ENCODE results near the gene DSCAML1.

Gene DSCAML1

GRCh38 chr11:117640041-117640440 is 157.0 kb downstream of the DSCAML1 start:
- no peak overlapping the region for H3K4me3 ChIP-seq (ENCODE audit: low read depth, low read length)
- no peak for TF ChIP-seq CTCF (IDR thresholded peaks at IDR 0.05; ENCODE audit: low read depth, low read length)
- H3K36me3 ChIP-seq, result no peaks in the 10 kb centered on the region
- no peaks in the 10 kb centered on the region for H3K9me3 ChIP-seq (ENCODE audit: severe bottlenecking)
- no peaks in the 10 kb centered on the region for H3K27me3 ChIP-seq (ENCODE audit: insufficient read depth, low read depth, severe bottlenecking)
- no peak overlapping the region for H3K27ac ChIP-seq
- DNase-seq, result no peak

- H3K4me3 ChIP-seq (ENCODE audit: low read depth, low read length), result no peak overlapping the region
- no peaks in the 10 kb centered on the region for H3K27me3 ChIP-seq (ENCODE audit: insufficient read depth, low read depth, severe bottlenecking)
- no peak for DNase-seq
- H3K9me3 ChIP-seq (ENCODE audit: severe bottlenecking), result no peaks in the 10 kb centered on the region
- H3K36me3 ChIP-seq, result no peaks in the 10 kb centered on the region
- no peak overlapping the region for H3K27ac ChIP-seq
- TF ChIP-seq CTCF (IDR thresholded peaks at IDR 0.05; ENCODE audit: low read depth, low read length), result no peak
Measured at GRCh38 chr11:117639601-117640000, 157.4 kb downstream of the DSCAML1 start.

GRCh38 chr11:117638911-117639543 is 158.0 kb downstream of the DSCAML1 start:
- Histone ChIP-seq H3K36me3 (no peaks in the 10 kb centered on the region), H3K4me3 (ENCODE audit: low read depth, low read length) (no peak overlapping the region), H3K27ac (no peak overlapping the region), H3K9me3 (ENCODE audit: severe bottlenecking) (no peaks in the 10 kb centered on the region), H3K27me3 (ENCODE audit: insufficient read depth, low read depth, severe bottlenecking) (no peaks in the 10 kb centered on the region)
- TF ChIP-seq CTCF (IDR thresholded peaks at IDR 0.05; ENCODE audit: low read depth, low read length), result no peak
- DNase-seq, result no peak

GRCh38 chr11:117634756-117635603 is 162.0 kb downstream of the DSCAML1 start:
- no peaks in the 10 kb centered on the region for H3K27me3 ChIP-seq (ENCODE audit: insufficient read depth, low read depth, severe bottlenecking)

GRCh38 chr11:117633976-117634755 is 162.8 kb downstream of the DSCAML1 start:
- peak; percentile 76 for DNase-seq
- TF ChIP-seq CTCF (IDR thresholded peaks at IDR 0.05; ENCODE audit: low read depth, low read length), result no peak
- Histone ChIP-seq H3K4me3 (ENCODE audit: low read depth, low read length) (no peak overlapping the region), H3K27ac (peak overlapping the region; percentile 27), H3K36me3 (no peaks in the 10 kb centered on the region), H3K9me3 (ENCODE audit: severe bottlenecking) (no peaks in the 10 kb centered on the region), H3K27me3 (ENCODE audit: insufficient read depth, low read depth, severe bottlenecking) (no peaks in the 10 kb centered on the region)

More at GRCh38 chr11:117634756-117635603, 162.0 kb downstream of the DSCAML1 start:
- Histone ChIP-seq H3K4me3 (ENCODE audit: low read depth, low read length) (no peak overlapping the region), H3K27ac (no peak overlapping the region), H3K36me3 (no peaks in the 10 kb centered on the region), H3K9me3 (ENCODE audit: severe bottlenecking) (no peaks in the 10 kb centered on the region)
- no peak for DNase-seq
- no peak for TF ChIP-seq CTCF (IDR thresholded peaks at IDR 0.05; ENCODE audit: low read depth, low read length)

Data from WERI-Rb-1 (cell line).